ENCODE data around the gene MYO18B.

The MYO18B gene

DNA sequence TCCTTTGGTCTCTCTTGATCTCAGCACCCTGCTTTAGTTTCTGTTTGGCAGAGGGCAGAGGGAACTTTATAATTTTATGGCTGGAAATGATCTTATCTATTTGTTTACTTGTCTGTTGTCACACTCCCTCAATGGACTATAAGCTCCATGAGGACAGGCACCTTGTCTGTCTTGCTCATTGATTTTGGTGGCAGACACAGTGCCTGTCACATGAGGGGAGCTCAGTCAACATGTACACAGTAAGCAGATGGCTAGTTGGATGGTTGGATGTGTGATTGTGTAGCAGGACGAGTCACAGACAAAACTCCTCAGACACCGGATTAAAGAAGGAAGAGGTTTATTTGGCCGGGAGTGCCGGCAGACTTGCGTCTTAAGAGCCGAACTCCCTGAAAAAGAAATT, 80.4 kb downstream of the MYO18B start:
- TF ChIP-seq, protein P1, sequence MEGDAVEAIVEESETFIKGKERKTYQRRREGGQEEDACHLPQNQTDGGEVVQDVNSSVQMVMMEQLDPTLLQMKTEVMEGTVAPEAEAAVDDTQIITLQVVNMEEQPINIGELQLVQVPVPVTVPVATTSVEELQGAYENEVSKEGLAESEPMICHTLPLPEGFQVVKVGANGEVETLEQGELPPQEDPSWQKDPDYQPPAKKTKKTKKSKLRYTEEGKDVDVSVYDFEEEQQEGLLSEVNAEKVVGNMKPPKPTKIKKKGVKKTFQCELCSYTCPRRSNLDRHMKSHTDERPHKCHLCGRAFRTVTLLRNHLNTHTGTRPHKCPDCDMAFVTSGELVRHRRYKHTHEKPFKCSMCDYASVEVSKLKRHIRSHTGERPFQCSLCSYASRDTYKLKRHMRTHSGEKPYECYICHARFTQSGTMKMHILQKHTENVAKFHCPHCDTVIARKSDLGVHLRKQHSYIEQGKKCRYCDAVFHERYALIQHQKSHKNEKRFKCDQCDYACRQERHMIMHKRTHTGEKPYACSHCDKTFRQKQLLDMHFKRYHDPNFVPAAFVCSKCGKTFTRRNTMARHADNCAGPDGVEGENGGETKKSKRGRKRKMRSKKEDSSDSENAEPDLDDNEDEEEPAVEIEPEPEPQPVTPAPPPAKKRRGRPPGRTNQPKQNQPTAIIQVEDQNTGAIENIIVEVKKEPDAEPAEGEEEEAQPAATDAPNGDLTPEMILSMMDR (IDR thresholded peaks at IDR 0.05; ENCODE audit: insufficient read depth, low read length, poor library complexity, severe bottlenecking), result no peak
- TF ChIP-seq EZH2phosphoT487 (conservative IDR thresholded peaks at IDR 0.05; ENCODE audit: low read length), result no peak
- Histone ChIP-seq H3K9ac (ENCODE audit: low read length) (no peak overlapping the region), H3K36me3 (ENCODE audit: low read length) (no peaks in the 10 kb centered on the region), H3K4me2 (ENCODE audit: low read depth, low read length, poor library complexity, severe bottlenecking) (no peak overlapping the region), H3K4me3 (ENCODE audit: insufficient read depth, low read length, poor library complexity, severe bottlenecking) (no peak overlapping the region), H3K9me2 (replicated peaks; ENCODE audit: insufficient read depth, low read length) (no peaks in the 10 kb centered on the region), H4K20me1 (ENCODE audit: low read depth, low read length) (no peaks in the 10 kb centered on the region), H3K27ac (ENCODE audit: low read depth, low read length) (no peak overlapping the region), H3K27me3 (ENCODE audit: low read length) (no peaks in the 10 kb centered on the region), H3F3A (ENCODE audit: insufficient read depth) (no peaks in the 10 kb centered on the region), H3K79me2 (ENCODE audit: insufficient read depth, low read length) (no peaks in the 10 kb centered on the region), H2AFZ (ENCODE audit: low read depth, low read length, severe bottlenecking) (no peak overlapping the region), H3K9me3 (ENCODE audit: insufficient read depth, low read length) (no peaks in the 10 kb centered on the region)

DNA sequence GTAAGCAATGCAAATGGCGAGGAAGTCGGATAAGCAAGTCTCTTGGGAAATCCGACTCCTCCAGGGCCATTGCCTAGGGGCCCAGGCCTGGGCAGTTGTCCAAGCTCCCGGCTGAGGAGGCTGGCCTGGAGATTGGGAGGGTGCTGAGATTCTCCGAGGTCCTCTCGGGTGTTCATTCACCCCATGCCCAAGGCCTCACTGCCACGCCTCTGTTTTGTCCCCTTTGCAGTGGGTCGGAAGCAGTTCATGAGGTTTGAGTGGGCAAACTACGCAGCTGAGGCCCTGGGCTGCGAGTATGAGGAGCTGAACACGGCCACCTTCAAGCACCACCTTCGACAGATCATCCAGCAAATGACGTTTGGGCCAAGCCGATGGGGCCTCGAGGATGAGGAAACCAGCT, 81.3 kb downstream of the MYO18B start:
- H2AFZ ChIP-seq (ENCODE audit: low read depth, low read length, severe bottlenecking), result no peak overlapping the region
- no peak overlapping the region for H3K4me3 ChIP-seq (ENCODE audit: insufficient read depth, low read length, poor library complexity, severe bottlenecking)
- H3K27me3 ChIP-seq (ENCODE audit: low read length), result no peaks in the 10 kb centered on the region
- TF ChIP-seq EZH2phosphoT487 (conservative IDR thresholded peaks at IDR 0.05; ENCODE audit: low read length), result no peak
- TF ChIP-seq, protein P1 (IDR thresholded peaks at IDR 0.05; ENCODE audit: insufficient read depth, low read length, poor library complexity, severe bottlenecking), result no peak
- H3K36me3 ChIP-seq (ENCODE audit: low read length), result no peaks in the 10 kb centered on the region
- no peaks in the 10 kb centered on the region for H3K9me3 ChIP-seq (ENCODE audit: insufficient read depth, low read length)
- H3K4me2 ChIP-seq (ENCODE audit: low read depth, low read length, poor library complexity, severe bottlenecking), result no peak overlapping the region
- H3K79me2 ChIP-seq (ENCODE audit: insufficient read depth, low read length), result no peaks in the 10 kb centered on the region
- H3K9ac ChIP-seq (ENCODE audit: low read length), result no peak overlapping the region
- no peaks in the 10 kb centered on the region for H4K20me1 ChIP-seq (ENCODE audit: low read depth, low read length)
- H3F3A ChIP-seq (ENCODE audit: insufficient read depth), result no peaks in the 10 kb centered on the region
- H3K9me2 ChIP-seq (replicated peaks; ENCODE audit: insufficient read depth, low read length), result no peaks in the 10 kb centered on the region
- H3K27ac ChIP-seq (ENCODE audit: low read depth, low read length), result no peak overlapping the region

DNA sequence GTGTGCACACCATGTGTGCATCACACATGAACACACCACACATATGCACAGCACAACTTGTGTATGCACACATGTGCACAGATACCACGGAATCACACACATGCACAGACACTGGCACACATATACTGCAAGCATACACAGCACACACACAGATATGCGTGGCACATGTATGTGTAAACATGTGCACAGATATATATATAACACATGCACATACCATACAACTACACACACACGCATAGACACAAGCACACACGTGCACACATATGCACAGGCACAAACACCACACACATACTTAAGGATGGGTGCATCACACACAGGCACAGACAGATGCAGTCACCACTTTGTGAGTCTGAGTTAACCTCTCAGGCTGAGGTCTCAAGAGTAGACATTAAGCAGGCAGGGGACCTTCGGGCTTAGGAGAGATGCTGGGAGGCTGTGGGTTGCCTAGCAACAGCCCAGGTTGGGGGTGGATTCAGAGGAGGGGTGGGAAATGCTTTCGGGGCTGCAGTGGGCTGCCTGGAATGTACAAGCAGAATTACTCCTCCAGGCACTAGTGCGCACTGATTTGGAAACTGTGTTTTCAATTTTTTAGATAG, 82.9 kb downstream of the MYO18B start:
- Histone ChIP-seq H3K27ac (ENCODE audit: low read depth, low read length) (no peak overlapping the region), H4K20me1 (ENCODE audit: low read depth, low read length) (no peaks in the 10 kb centered on the region), H3K79me2 (ENCODE audit: insufficient read depth, low read length) (no peaks in the 10 kb centered on the region), H3K9me2 (replicated peaks; ENCODE audit: insufficient read depth, low read length) (no peaks in the 10 kb centered on the region), H3K9ac (ENCODE audit: low read length) (no peak overlapping the region), H3F3A (ENCODE audit: insufficient read depth) (no peaks in the 10 kb centered on the region), H3K9me3 (ENCODE audit: insufficient read depth, low read length) (no peaks in the 10 kb centered on the region), H3K36me3 (ENCODE audit: low read length) (no peaks in the 10 kb centered on the region), H3K4me2 (ENCODE audit: low read depth, low read length, poor library complexity, severe bottlenecking) (no peak overlapping the region), H3K27me3 (ENCODE audit: low read length) (no peaks in the 10 kb centered on the region), H2AFZ (ENCODE audit: low read depth, low read length, severe bottlenecking) (no peak overlapping the region), H3K4me3 (ENCODE audit: insufficient read depth, low read length, poor library complexity, severe bottlenecking) (no peak overlapping the region)
- TF ChIP-seq EZH2phosphoT487 (conservative IDR thresholded peaks at IDR 0.05; ENCODE audit: low read length), result no peak
- TF ChIP-seq, protein P1 (IDR thresholded peaks at IDR 0.05; ENCODE audit: insufficient read depth, low read length, poor library complexity, severe bottlenecking), result no peak

Measured in SU-DHL-6 (cell line).